HepG2 (cell line): Measurements from ENCODE around the gene LTB4R. TPM values are rescaled to one million over a fixed set of nuclear protein-coding genes. Genes with fewer than 3 reads are reported as not detected.
A peak's percentile ranks its signal among the peaks of the same experiment; 100 is the strongest.

ENCODE experiments used
- HNRNPUL1 ChIP-seq: fragments of 200-400 bp; formaldehyde crosslinking; IDR thresholded peaks from 2 replicates; pipeline ENCODE4 v1.6.1; 2017; ENCODE audit warnings: low read depth, mild to moderate bottlenecking, low read length, moderate library complexity
- HOXA7 ChIP-seq: sonication (generic); formaldehyde crosslinking; IDR thresholded peaks from 2 replicates; pipeline ENCODE4 v1.8.1; 2022; ENCODE audit warnings: mild to moderate bottlenecking, missing genetic modification reagents, moderate library complexity
- JUND ChIP-seq: sonication (generic); formaldehyde crosslinking; IDR thresholded peaks from 2 replicates; pipeline ENCODE4 v1.8.0; 2022; ENCODE audit warnings: mild to moderate bottlenecking, missing genetic modification reagents
- KLF13 ChIP-seq: sonication (generic); formaldehyde crosslinking; IDR thresholded peaks from 2 replicates; pipeline ENCODE4 v1.4.0; 2020; ENCODE audit warnings: mild to moderate bottlenecking, missing genetic modification reagents
- MED8 ChIP-seq: sonication (generic); formaldehyde crosslinking; IDR thresholded peaks from 2 replicates; pipeline ENCODE4 v1.8.1; 2023; ENCODE audit warnings: mild to moderate bottlenecking, missing genetic modification reagents; ENCODE audit not compliant: insufficient replicate concordance
- MXI1 ChIP-seq: IDR thresholded peaks from 3 replicates; pipeline ENCODE4 v1.6.1; 2012; ENCODE audit warnings: low read depth, low read length, inconsistent platforms, borderline replicate concordance
- NFKB2 ChIP-seq: sonication (generic); formaldehyde crosslinking; IDR thresholded peaks from 2 replicates; pipeline ENCODE4 v1.4.0; 2020; ENCODE audit warnings: missing genetic modification reagents, borderline replicate concordance
- POLR2A ChIP-seq, 2 experiments: IDR thresholded peaks; 2 replicates each; pipeline ENCODE4 v1.6.1; 2011; ENCODE audit warnings: low read depth in 2 of 2, low read length in 2 of 2, mild to moderate bottlenecking in 1 of 2, moderate library complexity in 1 of 2; ENCODE audit not compliant: insufficient read depth in 1 of 2
- REPIN1 ChIP-seq: sonication (generic); formaldehyde crosslinking; IDR thresholded peaks from 2 replicates; pipeline ENCODE4 v1.8.0; 2022; ENCODE audit warnings: missing genetic modification reagents, low read depth, mild to moderate bottlenecking, borderline replicate concordance
- RNF2 ChIP-seq: fragments of 450-650 bp; conservative IDR thresholded peaks from 2 replicates; pipeline ENCODE4 v1.6.1; 2016; ENCODE audit warnings: low read depth
- SIX1 ChIP-seq: sonication (generic); formaldehyde crosslinking; IDR thresholded peaks from 2 replicates; pipeline ENCODE4 v1.4.0; 2020; ENCODE audit warnings: missing genetic modification reagents, borderline replicate concordance
- WIZ ChIP-seq: sonication (generic); formaldehyde crosslinking; IDR thresholded peaks from 2 replicates; pipeline ENCODE4 v1.5.1; 2020; ENCODE audit warnings: mild to moderate bottlenecking, missing genetic modification reagents
- ZFP62 ChIP-seq: sonication (generic); formaldehyde crosslinking; IDR thresholded peaks from 2 replicates; pipeline ENCODE4 v1.4.0; 2020; ENCODE audit warnings: missing genetic modification reagents
- ZNF136 ChIP-seq: sonication (generic); formaldehyde crosslinking; IDR thresholded peaks from 2 replicates; pipeline ENCODE4 v1.8.1; 2022; ENCODE audit warnings: low read depth, mild to moderate bottlenecking, moderate library complexity, missing genetic modification reagents
- ZNF564 ChIP-seq: sonication (generic); formaldehyde crosslinking; IDR thresholded peaks from 2 replicates; pipeline ENCODE4 v1.8.1; 2023; ENCODE audit warnings: mild to moderate bottlenecking, missing genetic modification reagents
- ZNF577 ChIP-seq: sonication (generic); formaldehyde crosslinking; IDR thresholded peaks from 2 replicates; pipeline ENCODE4 v1.4.0; 2020; ENCODE audit warnings: mild to moderate bottlenecking, low read depth, missing genetic modification reagents, borderline replicate concordance
- ZNF644 ChIP-seq: IDR thresholded peaks from 2 replicates; pipeline ENCODE4 v1.6.1; 2016; ENCODE audit warnings: low read depth
- ZNF674 ChIP-seq: sonication (generic); formaldehyde crosslinking; IDR thresholded peaks from 2 replicates; pipeline ENCODE4 v1.5.0; 2020; ENCODE audit warnings: low read depth, mild to moderate bottlenecking, missing genetic modification reagents
- ZNF761 ChIP-seq: sonication (generic); formaldehyde crosslinking; conservative IDR thresholded peaks from 2 replicates; pipeline ENCODE4 v1.4.0; 2020; ENCODE audit warnings: mild to moderate bottlenecking, missing genetic modification reagents
- ZNF768 ChIP-seq: sonication (generic); formaldehyde crosslinking; IDR thresholded peaks from 2 replicates; pipeline ENCODE4 v1.4.0; 2020; ENCODE audit warnings: missing genetic modification reagents
- polyA plus RNA-seq, 8 experiments: library from polyadenylated mRNA; depleted of rRNA in 3 of 8; stranded (reverse) in 7 of 8; unstranded in 1 of 8; fragments of >200 nt; fragmentation: Illumina TruSeq in 4 of 8; extraction: Trizol in 4 of 8; gene quantifications; 2 replicates each; pipeline versions ENCODE4 v1.2.1 to v1.2.3, GENCODE V29; 2011 to 2016; ENCODE audit warnings: low read depth in 4 of 8, missing spikeins in 1 of 8, mixed read lengths in 1 of 8; ENCODE audit not compliant: insufficient read depth in 1 of 8
- total RNA-seq, 5 experiments: library from RNA; depleted of rRNA; stranded (reverse); fragments of >200 nt; fragmentation: Illumina TruSeq; extraction: Trizol; gene quantifications; 2 replicates each; pipeline ENCODE4 v1.2.3, GENCODE V29; 2016; ENCODE audit warnings: low read depth in 1 of 5
- TF ChIP-seq, protein P1 (sequence below): sonication (generic); formaldehyde crosslinking; IDR thresholded peaks from 2 replicates; pipeline ENCODE4 v1.8.0; 2022; ENCODE audit warnings: mild to moderate bottlenecking, missing genetic modification reagents; ENCODE audit not compliant: insufficient replicate concordance
- TF ChIP-seq, protein P2 (sequence below): sonication (generic); formaldehyde crosslinking; IDR thresholded peaks from 2 replicates; pipeline ENCODE4 v1.4.0; 2020; ENCODE audit warnings: missing genetic modification reagents
- TF ChIP-seq, protein P3 (sequence below): sonication (generic); formaldehyde crosslinking; IDR thresholded peaks from 2 replicates; pipeline ENCODE4 v1.5.1; 2020; ENCODE audit warnings: missing genetic modification reagents, mild to moderate bottlenecking, borderline replicate concordance
- TF ChIP-seq, protein P4 (sequence below): sonication (generic); formaldehyde crosslinking; IDR thresholded peaks from 2 replicates; pipeline ENCODE4 v1.5.0; 2020; ENCODE audit warnings: missing genetic modification reagents

Gene LTB4R
- total and polyA plus RNA-seq, 2 of the 13 experiments (the other 11 are each of a cell fraction or from before 2014, with no cell fraction given), result 3.2 to 8.2 TPM

DNA sequence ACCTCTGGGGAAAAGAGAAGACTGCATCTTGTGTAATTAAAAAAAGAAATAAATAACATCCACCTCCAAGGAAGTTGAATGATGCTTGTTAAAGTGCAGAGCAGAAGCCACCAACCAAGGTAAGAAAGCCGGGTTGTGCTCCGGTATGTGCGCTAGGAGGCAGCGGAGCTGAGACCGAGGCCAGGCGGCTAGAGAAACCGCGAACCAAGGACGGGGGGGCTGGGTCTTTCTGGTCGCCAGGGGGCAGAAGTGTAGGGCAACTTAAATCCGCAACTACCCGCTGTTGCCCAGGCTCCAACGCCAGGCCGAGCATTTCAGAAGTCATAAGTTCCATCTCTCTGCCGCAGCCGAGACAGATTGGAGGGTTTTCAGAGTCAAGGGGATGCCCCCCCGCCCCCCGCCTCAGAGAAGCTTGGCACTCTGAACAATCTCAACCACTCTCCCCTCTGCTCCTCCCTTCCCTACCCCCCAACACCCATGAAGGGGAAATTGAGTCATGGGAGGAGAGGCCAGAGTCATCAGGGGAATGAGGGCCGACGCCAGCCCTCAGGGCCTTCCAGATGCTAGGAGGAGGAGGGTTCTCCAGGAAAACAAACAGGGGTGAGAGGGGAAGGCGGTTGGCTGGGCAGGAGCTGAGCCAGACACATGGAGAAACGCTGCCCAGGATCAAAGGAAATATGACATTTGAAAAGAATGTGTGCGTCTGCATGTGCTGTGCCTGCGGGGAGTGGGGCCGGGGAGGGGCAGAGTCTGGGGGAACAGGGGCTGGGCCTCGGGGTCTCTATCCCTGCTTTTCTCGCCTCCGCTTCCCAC lies 54.5 kb downstream of the LTB4R start (continued):
- TF ChIP-seq ZNF564 (CRISPR knock-in tag) (no peak; the same call in 1 of the 2 replicates), NFKB2 (peak; percentile 95; the same call in 1 of the 2 replicates), MXI1 (peak; percentile 50; the same call in 1 of the 3 replicates), ZNF644 (CRISPR knock-in tag) (peak; percentile 67; the same call in 1 of the 2 replicates), WIZ (CRISPR knock-in tag) (peak; percentile 81; the same call in 1 of the 2 replicates), REPIN1 (CRISPR knock-in tag) (peak; percentile 99; the same call in 1 of the 2 replicates), RNF2 (no peak; the same call in 1 of the 2 replicates), ZNF136 (peak; percentile 65; the same call in 1 of the 2 replicates), ZNF577 (CRISPR knock-in tag) (no peak), HNRNPUL1 (no peak), ZNF768 (CRISPR knock-in tag) (peak; percentile 70; the same call in 1 of the 2 replicates), MED8 (CRISPR knock-in tag) (no peak), ZNF674 (CRISPR knock-in tag) (no peak), HOXA7 (CRISPR knock-in tag) (no peak), POLR2A (IDR thresholded peaks at IDR 0.05; ENCODE audit: insufficient read depth in 1 of 2, low read depth in 2 of 2, low read length in 2 of 2) (no peak), SIX1 (CRISPR knock-in tag) (peak; percentile 65; the same call in 1 of the 2 replicates), ZFP62 (no peak), KLF13 (CRISPR knock-in tag) (no peak), JUND (CRISPR knock-in tag) (no peak), ZNF761 (CRISPR knock-in tag) (peak; percentile 69; the same call in 1 of the 2 replicates)
- TF ChIP-seq, protein P1, sequence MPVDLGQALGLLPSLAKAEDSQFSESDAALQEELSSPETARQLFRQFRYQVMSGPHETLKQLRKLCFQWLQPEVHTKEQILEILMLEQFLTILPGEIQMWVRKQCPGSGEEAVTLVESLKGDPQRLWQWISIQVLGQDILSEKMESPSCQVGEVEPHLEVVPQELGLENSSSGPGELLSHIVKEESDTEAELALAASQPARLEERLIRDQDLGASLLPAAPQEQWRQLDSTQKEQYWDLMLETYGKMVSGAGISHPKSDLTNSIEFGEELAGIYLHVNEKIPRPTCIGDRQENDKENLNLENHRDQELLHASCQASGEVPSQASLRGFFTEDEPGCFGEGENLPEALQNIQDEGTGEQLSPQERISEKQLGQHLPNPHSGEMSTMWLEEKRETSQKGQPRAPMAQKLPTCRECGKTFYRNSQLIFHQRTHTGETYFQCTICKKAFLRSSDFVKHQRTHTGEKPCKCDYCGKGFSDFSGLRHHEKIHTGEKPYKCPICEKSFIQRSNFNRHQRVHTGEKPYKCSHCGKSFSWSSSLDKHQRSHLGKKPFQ, result no peak
- TF ChIP-seq, protein P2, sequence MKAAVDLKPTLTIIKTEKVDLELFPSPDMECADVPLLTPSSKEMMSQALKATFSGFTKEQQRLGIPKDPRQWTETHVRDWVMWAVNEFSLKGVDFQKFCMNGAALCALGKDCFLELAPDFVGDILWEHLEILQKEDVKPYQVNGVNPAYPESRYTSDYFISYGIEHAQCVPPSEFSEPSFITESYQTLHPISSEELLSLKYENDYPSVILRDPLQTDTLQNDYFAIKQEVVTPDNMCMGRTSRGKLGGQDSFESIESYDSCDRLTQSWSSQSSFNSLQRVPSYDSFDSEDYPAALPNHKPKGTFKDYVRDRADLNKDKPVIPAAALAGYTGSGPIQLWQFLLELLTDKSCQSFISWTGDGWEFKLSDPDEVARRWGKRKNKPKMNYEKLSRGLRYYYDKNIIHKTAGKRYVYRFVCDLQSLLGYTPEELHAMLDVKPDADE (CRISPR knock-in tag), result peak; percentile 81; the same call in 1 of the 2 replicates
- TF ChIP-seq, protein P3, sequence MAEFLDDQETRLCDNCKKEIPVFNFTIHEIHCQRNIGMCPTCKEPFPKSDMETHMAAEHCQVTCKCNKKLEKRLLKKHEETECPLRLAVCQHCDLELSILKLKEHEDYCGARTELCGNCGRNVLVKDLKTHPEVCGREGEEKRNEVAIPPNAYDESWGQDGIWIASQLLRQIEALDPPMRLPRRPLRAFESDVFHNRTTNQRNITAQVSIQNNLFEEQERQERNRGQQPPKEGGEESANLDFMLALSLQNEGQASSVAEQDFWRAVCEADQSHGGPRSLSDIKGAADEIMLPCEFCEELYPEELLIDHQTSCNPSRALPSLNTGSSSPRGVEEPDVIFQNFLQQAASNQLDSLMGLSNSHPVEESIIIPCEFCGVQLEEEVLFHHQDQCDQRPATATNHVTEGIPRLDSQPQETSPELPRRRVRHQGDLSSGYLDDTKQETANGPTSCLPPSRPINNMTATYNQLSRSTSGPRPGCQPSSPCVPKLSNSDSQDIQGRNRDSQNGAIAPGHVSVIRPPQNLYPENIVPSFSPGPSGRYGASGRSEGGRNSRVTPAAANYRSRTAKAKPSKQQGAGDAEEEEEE (CRISPR knock-in tag), result peak; percentile 97; the same call in 1 of the 2 replicates
- TF ChIP-seq, protein P4, sequence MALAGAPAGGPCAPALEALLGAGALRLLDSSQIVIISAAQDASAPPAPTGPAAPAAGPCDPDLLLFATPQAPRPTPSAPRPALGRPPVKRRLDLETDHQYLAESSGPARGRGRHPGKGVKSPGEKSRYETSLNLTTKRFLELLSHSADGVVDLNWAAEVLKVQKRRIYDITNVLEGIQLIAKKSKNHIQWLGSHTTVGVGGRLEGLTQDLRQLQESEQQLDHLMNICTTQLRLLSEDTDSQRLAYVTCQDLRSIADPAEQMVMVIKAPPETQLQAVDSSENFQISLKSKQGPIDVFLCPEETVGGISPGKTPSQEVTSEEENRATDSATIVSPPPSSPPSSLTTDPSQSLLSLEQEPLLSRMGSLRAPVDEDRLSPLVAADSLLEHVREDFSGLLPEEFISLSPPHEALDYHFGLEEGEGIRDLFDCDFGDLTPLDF (CRISPR knock-in tag), result peak; percentile 35; the same call in 1 of the 2 replicates
